ENCODE data around the gene DHRS7C. TPM values are rescaled to one million over a fixed set of nuclear protein-coding genes. Genes with fewer than 3 reads are reported as not detected.
"Not testable (repeated sequence)": the region's sequence is repeated elsewhere in the genome, so short reads cannot be mapped to it uniquely, and the experiment has no call there.

The DHRS7C gene
- total RNA-seq, 1 donor from 2014 or later = not detected

GRCh38 chr17:9798008-9798407 lies 6.6 kb upstream of the DHRS7C start:
- H3K27ac Mint-ChIP-seq = no peak overlapping the region
- H3K9me3 Mint-ChIP-seq = no peaks in the 10 kb centered on the region
- H3K4me3 Mint-ChIP-seq = no peak overlapping the region
- intact Hi-C loops (cut with micrococcal nuclease) = no loop called here
- no peak for DNase-seq
- no peaks in the 10 kb centered on the region for H3K27me3 Mint-ChIP-seq
- no peaks in the 10 kb centered on the region for H3K36me3 Mint-ChIP-seq (ENCODE audit: low read depth)
- no peaks in the 10 kb centered on the region for H3K4me1 Mint-ChIP-seq

GRCh38 chr17:9792181-9792840 lies 919 bp upstream of the DHRS7C start:
- intact Hi-C loops (cut with micrococcal nuclease) = no loop called here
- Mint-ChIP-seq H3K4me3 (no peak overlapping the region), H3K27ac (no peak overlapping the region), H3K36me3 (ENCODE audit: low read depth) (no peaks in the 10 kb centered on the region), H3K4me1 (no peaks in the 10 kb centered on the region), H3K27me3 (no peaks in the 10 kb centered on the region), H3K9me3 (no peaks in the 10 kb centered on the region)
- no peak for DNase-seq

- Mint-ChIP-seq H3K4me1 (no peaks in the 10 kb centered on the region), H3K36me3 (ENCODE audit: low read depth) (no peaks in the 10 kb centered on the region), H3K27me3 (no peaks in the 10 kb centered on the region), H3K27ac (no peak overlapping the region), H3K4me3 (no peak overlapping the region), H3K9me3 (no peaks in the 10 kb centered on the region)
- intact Hi-C loops (cut with micrococcal nuclease) = no loop called here
- DNase-seq = no peak
Observed at GRCh38 chr17:9790316-9790715, 1.1 kb downstream of the DHRS7C start.

GRCh38 chr17:9788601-9789000 lies 2.8 kb downstream of the DHRS7C start:
- no peaks in the 10 kb centered on the region for H3K4me1 Mint-ChIP-seq
- H3K9me3 Mint-ChIP-seq = no peaks in the 10 kb centered on the region
- H3K27me3 Mint-ChIP-seq = no peaks in the 10 kb centered on the region
- no peak for DNase-seq
- intact Hi-C loops (cut with micrococcal nuclease) = no loop called here
- H3K27ac Mint-ChIP-seq = no peak overlapping the region
- H3K36me3 Mint-ChIP-seq (ENCODE audit: low read depth) = no peaks in the 10 kb centered on the region
- H3K4me3 Mint-ChIP-seq = no peak overlapping the region

GRCh38 chr17:9784544-9784943 lies 6.8 kb downstream of the DHRS7C start:
- intact Hi-C loops (cut with micrococcal nuclease) = no loop called here
- Mint-ChIP-seq H3K27ac (no peak overlapping the region), H3K27me3 (no peaks in the 10 kb centered on the region), H3K9me3 (no peaks in the 10 kb centered on the region), H3K4me3 (no peak overlapping the region), H3K4me1 (no peaks in the 10 kb centered on the region), H3K36me3 (ENCODE audit: low read depth) (no peaks in the 10 kb centered on the region)
- DNase-seq = no peak

GRCh38 chr17:9783465-9783864 lies 7.9 kb downstream of the DHRS7C start:
- H3K9me3 Mint-ChIP-seq; H3K4me3 Mint-ChIP-seq; DNase-seq; H3K4me1 Mint-ChIP-seq; H3K27me3 Mint-ChIP-seq; intact Hi-C loops (cut with micrococcal nuclease); H3K27ac Mint-ChIP-seq; H3K36me3 Mint-ChIP-seq (ENCODE audit: low read depth): not testable (repeated sequence)

GRCh38 chr17:9783050-9783449 lies 8.3 kb downstream of the DHRS7C start:
- Mint-ChIP-seq H3K9me3 (no peaks in the 10 kb centered on the region), H3K4me3 (no peak overlapping the region), H3K27me3 (no peaks in the 10 kb centered on the region), H3K27ac (no peak overlapping the region), H3K4me1 (no peaks in the 10 kb centered on the region), H3K36me3 (ENCODE audit: low read depth) (no peaks in the 10 kb centered on the region)
- DNase-seq = no peak
- intact Hi-C loops (cut with micrococcal nuclease) = no loop called here

- Mint-ChIP-seq H3K4me3 (no peak overlapping the region), H3K36me3 (ENCODE audit: low read depth) (no peaks in the 10 kb centered on the region), H3K9me3 (no peaks in the 10 kb centered on the region), H3K4me1 (no peaks in the 10 kb centered on the region), H3K27ac (no peak overlapping the region), H3K27me3 (no peaks in the 10 kb centered on the region)
- no peak for DNase-seq
- intact Hi-C loops (cut with micrococcal nuclease) = no loop called here
Observed at GRCh38 chr17:9780552-9780951, 10.8 kb downstream of the DHRS7C start.

- DNase-seq = no peak
- no peaks in the 10 kb centered on the region for H3K27me3 Mint-ChIP-seq
- no peaks in the 10 kb centered on the region for H3K9me3 Mint-ChIP-seq
- H3K27ac Mint-ChIP-seq = no peak overlapping the region
- no peaks in the 10 kb centered on the region for H3K4me1 Mint-ChIP-seq
- no peak overlapping the region for H3K4me3 Mint-ChIP-seq
- H3K36me3 Mint-ChIP-seq (ENCODE audit: low read depth) = no peaks in the 10 kb centered on the region
- intact Hi-C loops (cut with micrococcal nuclease) = no loop called here
Observed at GRCh38 chr17:9776911-9777310, 14.5 kb downstream of the DHRS7C start.

- Mint-ChIP-seq H3K4me3 (no peak overlapping the region), H3K9me3 (no peaks in the 10 kb centered on the region), H3K27me3 (no peaks in the 10 kb centered on the region), H3K36me3 (ENCODE audit: low read depth) (no peaks in the 10 kb centered on the region), H3K4me1 (no peaks in the 10 kb centered on the region), H3K27ac (no peak overlapping the region)
- DNase-seq = no peak
- intact Hi-C loops (cut with micrococcal nuclease) = no loop called here
Observed at GRCh38 chr17:9772658-9773057, 18.7 kb downstream of the DHRS7C start.

GRCh38 chr17:9771465-9771864 lies 19.9 kb downstream of the DHRS7C start:
- H3K9me3 Mint-ChIP-seq = no peaks in the 10 kb centered on the region
- intact Hi-C loops (cut with micrococcal nuclease) = no loop called here
- no peaks in the 10 kb centered on the region for H3K27me3 Mint-ChIP-seq
- no peak overlapping the region for H3K27ac Mint-ChIP-seq
- H3K36me3 Mint-ChIP-seq (ENCODE audit: low read depth) = no peaks in the 10 kb centered on the region
- no peak overlapping the region for H3K4me3 Mint-ChIP-seq
- DNase-seq = no peak
- no peaks in the 10 kb centered on the region for H3K4me1 Mint-ChIP-seq

- Mint-ChIP-seq H3K27me3 (no peaks in the 10 kb centered on the region), H3K9me3 (no peaks in the 10 kb centered on the region), H3K27ac (no peak overlapping the region), H3K4me1 (no peaks in the 10 kb centered on the region), H3K36me3 (ENCODE audit: low read depth) (no peaks in the 10 kb centered on the region), H3K4me3 (no peak overlapping the region)
- no peak for DNase-seq
- intact Hi-C loops (cut with micrococcal nuclease) = no loop called here
Observed at GRCh38 chr17:9769036-9769695, 22.2 kb downstream of the DHRS7C start.

- no peaks in the 10 kb centered on the region for H3K27me3 Mint-ChIP-seq
- no peak for DNase-seq
- no peak overlapping the region for H3K4me3 Mint-ChIP-seq
- no peaks in the 10 kb centered on the region for H3K4me1 Mint-ChIP-seq
- no peaks in the 10 kb centered on the region for H3K9me3 Mint-ChIP-seq
- H3K36me3 Mint-ChIP-seq (ENCODE audit: low read depth) = no peaks in the 10 kb centered on the region
- intact Hi-C loops (cut with micrococcal nuclease) = loop anchor here (1.0 kb wide), 1 partner anchor 39 kb away; no protein-coding TSS in a partner anchor
- no peak overlapping the region for H3K27ac Mint-ChIP-seq
Observed at GRCh38 chr17:9768381-9768934, 22.9 kb downstream of the DHRS7C start.

- Mint-ChIP-seq H3K4me1 (no peaks in the 10 kb centered on the region), H3K4me3 (no peak overlapping the region), H3K9me3 (no peaks in the 10 kb centered on the region), H3K36me3 (ENCODE audit: low read depth) (no peaks in the 10 kb centered on the region), H3K27ac (no peak overlapping the region), H3K27me3 (no peaks in the 10 kb centered on the region)
- no peak for DNase-seq
- intact Hi-C loops (cut with micrococcal nuclease) = no loop called here
Observed at GRCh38 chr17:9767432-9767991, 23.9 kb downstream of the DHRS7C start.
